ENCODE results near the gene PDHX.

- no peak for TF ChIP-seq CTCF (IDR thresholded peaks at IDR 0.05)
- TF ChIP-seq POLR2A (IDR thresholded peaks at IDR 0.05), result no peak
Observed at GRCh38 chr11:34978236-34979191, 62.1 kb downstream of the PDHX start.

All from right lobe of liver (tissue), 4 donors.